AML-193 (cell line): Measurements from ENCODE around the gene EVL.

ENCODE experiments used
- DNase-seq, 2 experiments: peaks; one replicate each; lab custom pipeline; 2025; lab: John Stamatoyannopoulos, UW

Gene EVL

DNA sequence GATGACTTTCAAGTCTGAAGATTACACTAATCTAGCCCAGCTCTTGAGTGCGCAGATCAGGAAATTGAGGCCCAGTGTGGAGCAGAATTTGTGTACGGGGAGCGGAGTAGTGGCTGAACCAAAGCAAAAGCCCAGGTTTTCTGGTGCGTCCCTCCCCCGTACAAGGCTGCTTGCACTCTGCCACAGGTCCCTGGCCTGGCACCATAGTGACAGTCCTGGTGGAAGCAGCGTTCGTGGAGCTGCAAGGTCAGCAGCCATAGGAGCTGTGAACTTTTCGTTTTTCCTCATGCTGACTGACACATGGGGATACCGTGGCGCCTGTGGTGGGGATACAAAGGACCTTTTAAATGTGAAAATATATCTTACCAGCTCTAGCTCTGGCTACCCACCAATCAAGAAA lies 1.7 kb downstream of the EVL start:
- DNase-seq = no peak

DNA sequence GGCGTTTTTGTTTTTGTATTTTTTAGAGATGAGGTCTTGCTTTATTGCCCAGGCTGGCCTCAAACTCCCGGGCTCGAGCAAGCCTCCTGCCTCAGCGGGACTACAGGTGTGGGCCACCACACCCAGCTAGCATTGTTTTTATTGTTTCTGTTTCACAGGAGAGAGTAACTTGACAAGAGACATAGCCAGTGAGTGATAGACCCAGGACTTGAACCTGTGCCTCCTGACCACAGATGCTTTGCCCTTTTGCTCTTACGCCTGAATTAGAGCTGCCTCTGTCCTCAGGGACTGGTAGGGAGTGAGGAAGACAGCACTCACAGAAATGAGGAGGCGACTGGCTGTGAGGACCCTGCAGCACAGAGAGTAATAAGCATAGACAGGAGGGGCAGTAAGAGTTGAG lies 2.3 kb downstream of the EVL start:
- DNase-seq = no peak

DNA sequence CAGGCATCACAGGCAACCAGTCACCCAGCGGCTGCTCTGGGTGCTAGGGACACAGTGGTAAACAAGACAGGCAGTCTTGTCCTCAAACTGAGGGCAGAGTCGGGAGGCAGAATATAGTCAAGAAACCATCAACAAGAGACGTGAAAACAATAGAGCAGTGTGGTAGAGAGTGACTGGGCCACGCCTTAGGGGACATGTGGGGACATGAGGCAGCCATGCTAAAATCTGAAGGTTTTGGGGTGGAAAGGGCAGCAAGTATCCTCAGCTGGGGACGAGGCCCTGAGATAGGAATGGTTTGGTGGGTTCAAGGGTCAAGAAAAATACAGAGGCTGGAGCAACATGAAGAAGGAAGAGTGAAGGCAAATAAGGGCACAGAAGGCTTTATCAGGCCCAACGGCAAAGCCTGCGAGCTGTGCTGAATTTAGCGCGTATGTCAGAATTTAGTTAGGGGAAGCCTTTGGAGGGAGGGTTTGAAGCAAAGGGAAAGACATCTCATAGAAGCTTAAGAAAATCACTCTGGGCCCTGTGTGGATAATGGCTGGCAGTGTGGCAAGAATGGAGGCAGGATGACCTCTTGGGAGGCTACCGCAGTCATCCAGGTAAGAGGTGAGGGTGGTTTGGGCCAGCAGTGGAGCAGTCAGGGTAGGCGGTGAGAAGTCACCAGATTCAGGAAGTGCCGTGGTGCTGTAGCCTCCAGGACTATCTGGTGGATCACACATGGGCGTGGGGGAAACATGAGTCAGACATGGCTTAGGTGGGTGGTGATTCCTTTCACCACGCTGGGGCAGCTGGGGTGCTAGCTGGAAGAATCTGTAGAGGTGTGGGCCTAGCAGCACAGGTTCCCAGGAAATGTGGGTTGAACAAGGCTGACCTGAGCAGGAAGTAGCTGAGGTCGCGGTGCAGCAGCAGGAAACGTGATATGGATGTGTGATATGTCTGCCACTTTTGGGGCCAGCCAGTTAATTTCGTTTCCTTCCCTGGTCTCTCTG lies 3.0 kb downstream of the EVL start:
- peak; percentile 65 to 68 for DNase-seq

DNA sequence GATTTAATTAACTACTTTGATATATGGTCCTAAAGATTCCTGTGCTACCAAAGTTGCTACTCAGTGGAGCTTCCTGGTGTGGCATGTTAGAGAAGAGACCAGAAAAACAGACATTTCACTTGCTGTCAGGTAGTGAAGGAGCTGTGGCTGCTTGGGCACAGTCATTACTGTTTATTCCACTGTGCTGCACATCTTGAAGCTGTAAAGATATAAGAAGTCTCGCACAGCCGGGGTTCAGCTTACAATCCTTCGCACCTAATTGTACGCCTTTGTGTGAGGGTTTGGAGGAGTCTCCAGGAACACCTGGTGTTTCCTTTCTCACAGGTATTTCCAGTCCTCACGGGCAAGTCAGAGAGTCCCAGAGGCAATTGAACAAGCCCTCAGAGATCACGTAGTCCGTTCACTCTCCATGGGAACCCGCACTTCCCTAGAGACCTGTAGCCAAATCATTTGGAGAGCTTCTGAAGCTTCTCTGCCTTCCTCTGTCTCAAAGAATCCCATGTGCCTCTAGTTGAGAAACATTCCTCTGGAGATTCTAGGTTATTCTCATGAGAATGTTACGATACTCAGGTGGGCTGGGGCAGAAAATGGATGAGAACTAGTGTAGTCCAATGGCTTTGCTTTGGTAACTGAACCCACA lies 4.1 kb downstream of the EVL start:
- DNase-seq = peak in 1 of 2 experiments; percentile 12

DNA sequence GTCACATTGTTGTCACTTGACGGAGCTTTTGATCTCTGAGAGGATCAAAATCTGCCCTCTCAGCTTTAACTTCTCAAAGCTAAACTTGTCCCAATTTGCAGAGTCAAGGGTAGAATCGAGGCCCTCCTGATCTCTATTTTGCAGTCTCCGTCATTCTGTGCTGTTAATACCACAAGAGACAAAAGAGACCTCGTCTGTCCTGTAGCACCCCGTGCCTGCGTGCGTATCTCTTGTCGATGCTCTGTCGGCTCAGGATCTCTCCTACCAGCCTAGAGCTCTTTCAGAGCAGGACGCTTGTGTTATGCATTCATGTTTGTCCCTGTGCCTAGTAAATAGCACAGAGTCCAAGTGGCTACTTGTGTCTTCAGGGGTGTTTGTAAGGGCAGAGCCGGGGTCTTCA lies 5.1 kb downstream of the EVL start:
- DNase-seq = no peak

DNA sequence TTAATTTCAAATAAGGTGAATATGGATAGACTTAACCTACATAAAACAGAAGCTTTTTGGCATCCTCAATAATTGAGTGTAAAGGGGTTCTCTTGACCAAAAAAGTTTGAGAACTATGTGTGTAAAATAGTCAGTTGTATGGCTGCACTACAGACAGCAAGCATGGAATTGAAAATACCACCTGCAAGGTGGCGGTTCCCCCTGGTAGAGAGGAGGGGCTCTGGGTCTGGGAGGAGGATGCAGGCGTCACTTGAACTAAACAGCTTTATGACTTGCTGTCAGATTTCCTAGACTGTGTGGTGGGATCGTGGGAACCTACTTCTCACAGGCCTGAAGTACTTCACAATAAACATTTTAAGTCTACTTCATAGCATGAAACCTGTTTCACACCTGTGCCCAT lies 6.3 kb downstream of the EVL start:
- DNase-seq = no peak

DNA sequence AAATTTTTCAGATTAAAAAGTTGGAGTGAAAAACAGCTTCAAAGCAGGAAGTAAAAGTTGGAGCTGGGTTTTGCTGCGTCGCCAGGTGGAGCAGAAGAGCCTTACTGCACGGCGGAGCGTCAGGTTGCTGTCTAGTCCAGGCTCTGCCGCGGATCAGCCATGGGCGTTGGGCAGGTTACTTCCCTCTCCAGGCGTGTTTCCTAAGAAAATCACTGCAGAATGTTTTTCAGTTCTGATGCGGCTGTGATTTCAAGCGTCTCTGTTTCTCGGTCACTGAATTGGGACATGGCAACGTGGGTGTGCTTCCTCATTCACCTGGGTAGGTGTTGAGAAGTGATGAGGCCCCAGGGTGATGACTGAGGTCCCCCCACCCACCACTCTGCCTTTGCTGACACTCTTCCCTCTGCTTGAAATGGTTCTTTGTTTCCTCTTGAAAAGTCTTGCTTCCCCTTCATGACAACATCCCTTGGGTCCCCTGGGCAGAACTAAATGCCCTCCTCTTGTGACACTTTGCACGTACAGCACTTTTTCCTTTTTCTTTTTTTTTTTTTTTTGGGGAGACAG lies 7.6 kb downstream of the EVL start:
- no peak for DNase-seq

DNA sequence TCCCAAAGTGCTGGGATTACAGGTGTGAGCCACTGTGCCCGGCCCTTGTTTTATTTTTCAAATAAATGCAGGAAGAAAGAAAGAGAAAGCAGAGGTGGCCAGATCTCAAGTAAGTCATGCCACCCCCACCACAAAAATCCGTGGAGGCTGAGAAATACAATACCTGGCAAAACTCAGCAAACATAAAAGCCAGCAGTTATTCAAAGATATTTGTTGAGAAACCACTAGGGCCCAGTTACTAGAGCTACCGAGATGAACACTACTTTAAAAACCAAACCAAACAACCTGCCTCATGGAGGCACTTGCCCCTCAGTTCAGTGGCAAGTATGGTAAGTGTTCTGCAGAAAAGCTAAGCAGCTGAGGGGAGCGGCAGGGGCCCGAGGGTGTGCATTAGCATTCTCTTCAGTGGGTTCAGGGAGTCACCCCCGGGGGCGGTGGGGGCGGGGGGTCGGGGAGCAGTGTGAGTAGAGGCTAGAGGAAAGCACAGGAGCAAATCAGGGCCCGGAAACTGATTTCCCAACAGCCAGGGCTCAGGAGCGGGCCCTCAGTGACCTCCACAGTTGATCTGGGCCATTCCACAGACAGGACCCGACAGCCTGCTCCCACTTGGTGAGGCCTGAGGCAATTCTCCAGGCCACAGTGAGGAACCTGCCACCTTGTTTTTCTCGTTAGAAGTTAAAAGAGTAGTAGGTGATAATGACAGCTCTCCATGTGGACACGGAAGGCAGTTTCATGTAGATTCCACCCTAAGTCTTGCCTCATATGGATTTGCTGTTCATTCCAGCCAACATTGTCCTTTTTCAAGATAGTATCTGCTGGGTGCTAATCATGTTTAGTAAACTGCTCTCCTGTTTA lies 8.6 kb downstream of the EVL start:
- no peak for DNase-seq

DNA sequence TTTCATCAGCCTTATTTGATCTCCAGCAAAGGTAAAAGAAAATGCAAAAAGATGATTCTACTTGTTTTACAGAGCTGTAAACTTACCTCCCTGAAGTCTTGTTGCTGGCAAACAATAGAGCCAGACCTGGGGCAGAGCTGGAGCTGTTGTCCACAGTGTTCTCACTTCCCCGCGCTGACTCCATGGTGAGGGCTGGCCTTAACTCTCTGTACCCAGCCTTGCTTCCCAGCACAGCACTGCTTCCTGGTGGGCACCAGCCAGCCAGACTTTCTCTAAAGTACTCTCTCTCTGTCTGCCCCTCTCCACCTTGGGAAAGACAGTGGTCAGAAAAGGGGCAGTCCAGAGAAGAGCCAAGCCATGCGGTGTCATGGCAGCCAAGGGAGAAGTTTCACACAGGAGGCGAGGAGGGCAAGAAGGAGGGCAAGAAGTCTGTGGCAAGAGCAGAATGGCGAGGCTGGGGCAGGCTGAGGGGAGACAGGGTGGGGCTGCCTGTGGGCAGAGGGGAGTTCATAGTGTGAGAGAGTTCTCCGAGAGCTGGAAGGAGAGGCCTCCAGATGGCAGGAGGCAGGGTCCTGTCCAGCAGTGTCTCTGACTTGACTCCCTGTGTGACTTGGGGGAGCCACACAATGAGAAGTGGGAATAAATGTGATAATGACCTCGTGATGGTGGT lies 9.3 kb downstream of the EVL start:
- DNase-seq = no peak

DNA sequence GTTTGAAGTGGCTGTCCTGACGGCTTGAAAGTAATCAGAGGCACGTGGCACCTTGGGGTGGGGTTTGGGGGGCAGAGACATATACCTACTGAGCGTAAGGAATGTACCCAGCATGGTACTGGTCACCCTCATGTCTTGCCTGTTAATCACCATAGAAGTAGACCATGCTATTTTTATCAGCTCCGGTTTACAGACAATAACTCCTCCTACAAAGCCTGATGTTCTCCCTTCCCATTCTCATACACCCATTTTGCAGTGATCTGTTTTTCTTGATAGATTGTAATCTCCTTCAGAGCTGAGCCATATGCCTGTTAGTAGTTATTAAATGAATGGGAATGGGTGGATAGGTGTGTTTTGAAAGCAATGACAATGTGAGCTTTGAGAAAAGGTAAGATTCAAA lies 10.5 kb downstream of the EVL start:
- no peak for DNase-seq

DNA sequence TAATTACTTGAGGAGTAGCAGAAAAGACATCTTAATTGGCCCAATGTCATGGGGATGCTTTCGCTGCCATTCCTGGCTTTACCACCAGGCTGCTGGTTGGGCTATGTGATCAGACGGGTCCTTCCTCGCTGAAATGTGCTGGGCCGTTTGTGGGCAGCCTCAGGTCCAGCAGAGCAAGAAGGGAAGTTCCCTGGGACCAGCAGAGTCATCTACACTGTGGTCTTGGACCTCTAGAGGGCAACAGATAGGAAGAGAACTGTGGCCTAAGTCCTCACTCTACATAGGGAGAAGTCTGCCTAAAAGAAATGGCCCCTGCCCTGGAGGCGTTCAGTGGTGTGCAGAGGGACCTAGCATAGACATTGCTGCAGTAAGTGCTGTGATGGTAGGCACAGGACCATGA lies 10.9 kb downstream of the EVL start:
- DNase-seq = peak; percentile 96

DNA sequence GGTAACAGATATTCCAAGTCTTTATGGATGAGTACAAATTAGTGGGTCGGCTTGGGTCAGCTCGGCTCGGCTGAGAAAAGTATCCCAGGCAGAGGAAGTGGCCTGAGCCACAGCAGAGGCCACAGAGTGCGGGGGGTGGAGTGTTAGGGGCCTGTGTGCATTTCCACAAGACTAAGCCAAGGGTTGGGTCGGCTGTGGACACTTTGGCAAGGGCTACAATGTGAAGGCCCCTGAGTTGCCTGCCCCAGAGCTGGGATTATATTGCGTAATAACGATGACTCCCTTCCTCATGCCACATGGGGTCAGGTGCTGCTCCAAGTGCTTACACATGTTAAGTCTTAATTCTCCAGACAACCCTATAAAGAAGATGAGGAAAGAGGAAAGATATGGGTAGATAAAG lies 11.4 kb downstream of the EVL start:
- DNase-seq = peak; percentile 69 to 72

DNA sequence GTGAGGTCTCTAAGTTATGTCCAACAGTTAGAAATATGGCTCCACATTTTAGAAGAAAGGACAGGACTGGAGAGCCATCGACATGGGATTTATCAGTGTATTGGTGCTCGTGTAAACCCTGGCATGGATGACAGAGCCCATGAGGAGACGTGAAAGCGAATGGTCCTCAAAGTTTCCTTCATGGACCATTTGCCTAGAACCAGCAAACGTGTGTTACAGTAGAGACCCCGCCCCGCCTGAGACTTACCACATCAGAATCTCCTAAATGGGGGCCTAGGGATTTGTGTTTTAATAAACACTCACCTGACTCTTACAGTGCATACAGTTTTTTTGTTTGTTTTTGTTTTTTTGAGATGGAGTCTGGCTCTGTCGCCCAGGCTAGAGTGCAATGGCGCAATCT lies 12.2 kb downstream of the EVL start:
- DNase-seq = no peak

DNA sequence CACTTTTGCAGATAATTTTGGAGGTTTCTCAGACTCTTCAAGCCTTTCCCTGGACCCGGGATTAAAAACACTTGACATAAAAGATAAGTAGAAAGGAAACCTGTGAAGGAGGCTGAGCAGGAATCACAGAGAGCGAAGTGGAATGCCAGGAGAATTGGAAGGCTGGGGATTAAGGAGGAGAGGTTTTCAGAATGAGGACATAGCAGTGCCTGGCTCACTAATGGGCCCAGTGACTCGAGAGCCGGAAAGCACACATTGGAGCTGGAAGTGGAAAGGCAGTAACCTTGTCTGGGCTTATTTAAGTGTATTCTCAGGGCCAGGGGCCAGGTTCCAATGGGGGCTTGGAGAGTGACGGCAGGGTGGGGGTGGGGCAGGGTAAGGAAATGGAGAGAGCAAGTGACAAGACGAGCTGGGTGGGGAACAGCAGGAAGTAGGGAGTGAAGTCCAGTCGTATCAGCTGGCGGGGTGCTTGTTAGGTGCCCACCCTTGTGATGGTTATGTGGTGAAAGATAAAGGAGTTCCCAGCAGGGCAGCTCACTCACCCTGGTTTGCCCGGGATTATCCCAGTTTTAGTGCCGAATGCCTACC lies 13.1 kb downstream of the EVL start:
- DNase-seq = no peak

DNA sequence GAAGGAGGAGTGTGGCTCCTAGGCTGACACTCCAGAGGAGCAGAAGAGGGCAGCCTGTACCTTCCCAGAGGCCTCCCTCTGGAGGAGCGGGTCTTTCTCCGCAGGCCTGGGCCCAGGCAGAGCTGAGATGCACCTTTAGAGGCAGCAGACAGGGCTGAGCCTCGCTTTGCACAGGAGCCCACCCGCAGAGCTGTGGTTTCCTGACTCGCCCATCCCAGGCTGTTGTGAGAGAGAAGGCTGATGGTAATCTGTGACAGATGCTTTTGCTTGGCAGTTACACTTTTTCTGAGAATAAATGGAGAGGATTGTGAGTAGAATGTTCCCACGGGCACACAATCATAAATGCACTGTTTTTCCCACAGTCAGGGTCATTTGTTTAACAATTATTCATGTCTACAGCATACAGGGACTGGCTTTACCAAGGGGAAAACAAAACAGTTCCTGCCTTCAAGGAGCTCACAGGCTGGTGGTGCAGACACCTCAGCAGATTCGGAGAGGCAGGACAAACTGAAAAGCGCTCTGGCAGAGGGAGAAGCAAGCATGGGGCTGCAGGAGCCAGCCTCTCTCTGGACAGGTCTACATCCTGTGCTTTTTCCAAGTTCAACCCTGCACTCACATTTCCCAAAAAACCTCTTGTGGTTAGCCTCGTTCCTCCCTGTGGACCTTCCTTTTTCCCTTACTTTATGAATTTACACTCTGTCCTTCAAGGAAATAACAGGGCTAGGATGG lies 13.9 kb downstream of the EVL start:
- no peak for DNase-seq

DNA sequence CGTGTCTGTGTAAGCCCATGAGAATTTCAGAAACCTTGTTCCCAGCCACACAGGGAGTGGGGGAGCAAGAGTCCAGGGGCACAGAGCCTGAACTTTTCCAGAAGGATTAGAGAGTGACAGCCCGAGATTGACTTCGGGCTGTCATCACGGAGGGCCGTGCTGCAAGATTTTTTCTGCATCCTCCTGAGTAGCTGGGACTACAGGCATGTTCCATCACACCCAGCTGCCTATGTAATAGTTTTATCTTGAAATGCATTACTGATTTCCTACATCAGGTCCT lies 14.4 kb downstream of the EVL start:
- no peak for DNase-seq

DNA sequence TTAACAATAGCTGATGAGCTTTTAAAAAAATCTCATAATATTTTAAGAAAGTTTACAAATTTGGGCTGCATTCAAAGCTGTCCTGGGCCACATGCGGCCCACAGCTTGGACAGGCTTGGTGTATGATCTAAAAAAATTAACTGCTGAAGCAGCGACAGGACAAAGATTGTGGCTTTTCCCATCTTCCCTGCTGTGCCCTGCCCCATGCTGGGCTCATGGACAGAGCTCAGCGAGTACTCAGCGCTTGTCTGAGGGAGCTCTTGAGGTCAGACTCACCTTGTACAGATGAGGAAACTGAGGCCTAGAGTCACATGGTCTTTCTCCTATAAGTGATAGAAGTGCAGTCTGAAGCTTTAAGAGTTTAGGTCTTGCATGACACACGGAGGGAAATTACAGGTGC lies 15.0 kb downstream of the EVL start:
- DNase-seq = no peak

DNA sequence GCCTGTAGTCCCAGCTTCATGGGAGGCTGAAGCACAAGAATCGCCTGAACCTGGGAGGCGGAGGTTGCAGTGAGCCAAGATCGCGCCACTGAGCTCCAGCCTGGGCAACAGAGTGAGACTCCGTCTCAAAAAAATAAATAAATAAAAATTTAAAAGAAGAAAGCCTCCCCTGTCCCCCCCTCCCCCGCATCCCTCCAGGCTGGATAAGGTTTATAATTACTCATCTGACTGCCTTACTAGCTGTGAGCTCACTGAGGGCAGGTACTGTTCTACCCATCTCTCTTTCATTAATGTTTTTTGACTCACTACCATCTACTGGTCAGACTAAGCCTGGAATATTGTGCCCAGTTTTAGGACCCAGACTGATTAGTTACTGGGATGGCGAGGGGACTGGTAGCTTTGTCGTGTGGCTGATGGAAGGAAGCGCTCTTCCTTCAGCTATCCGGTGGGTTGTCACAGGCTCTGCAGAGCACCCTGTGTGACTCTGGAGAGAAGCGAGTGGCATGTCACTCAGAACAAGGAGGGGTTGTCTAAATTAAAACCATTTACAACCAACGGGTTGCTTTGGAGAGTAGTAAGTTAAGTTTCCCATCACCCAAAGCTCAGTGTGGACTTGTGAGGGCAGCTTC lies 16.9 kb downstream of the EVL start:
- DNase-seq = no peak

DNA sequence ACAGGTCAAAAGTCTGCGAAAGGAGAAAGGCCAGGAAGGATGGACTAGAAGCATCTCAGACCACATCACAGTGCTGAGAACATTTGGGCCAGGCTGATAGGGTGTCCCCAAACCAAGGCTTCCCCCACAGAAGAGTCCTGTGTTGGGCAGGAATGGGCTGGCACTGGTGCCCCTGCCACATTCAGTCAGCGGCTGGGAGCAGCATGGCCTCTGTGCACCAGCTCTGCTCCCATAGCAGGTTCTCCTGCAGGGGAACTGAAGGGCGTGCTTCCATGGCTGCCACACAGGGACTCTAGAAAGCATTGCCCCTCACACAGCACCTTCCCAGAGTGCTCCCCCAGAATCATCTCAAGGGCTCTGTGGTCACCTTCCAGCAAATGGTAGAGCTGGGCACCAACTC lies 17.5 kb downstream of the EVL start:
- DNase-seq = no peak

DNA sequence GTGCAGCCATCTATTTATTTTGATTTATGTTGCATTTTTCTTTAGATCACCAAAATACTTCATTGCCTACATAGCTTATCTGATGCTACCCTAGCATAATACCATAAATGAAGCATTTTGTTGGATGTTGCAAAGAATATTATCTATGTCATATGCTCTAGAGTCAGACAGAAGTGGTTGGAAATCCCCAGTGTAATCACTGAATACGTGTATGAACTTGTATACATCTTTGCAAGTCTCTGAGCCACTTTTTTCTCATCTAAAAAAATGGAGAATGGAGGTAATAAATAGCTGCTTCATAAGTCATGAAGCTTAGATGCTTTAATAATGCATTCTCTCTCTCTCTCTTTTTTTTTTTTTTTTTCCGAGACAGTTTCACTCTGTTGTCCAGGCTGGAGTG lies 18.5 kb downstream of the EVL start:
- no peak for DNase-seq
